ENCODE measurements around the gene IYD.

DNA sequence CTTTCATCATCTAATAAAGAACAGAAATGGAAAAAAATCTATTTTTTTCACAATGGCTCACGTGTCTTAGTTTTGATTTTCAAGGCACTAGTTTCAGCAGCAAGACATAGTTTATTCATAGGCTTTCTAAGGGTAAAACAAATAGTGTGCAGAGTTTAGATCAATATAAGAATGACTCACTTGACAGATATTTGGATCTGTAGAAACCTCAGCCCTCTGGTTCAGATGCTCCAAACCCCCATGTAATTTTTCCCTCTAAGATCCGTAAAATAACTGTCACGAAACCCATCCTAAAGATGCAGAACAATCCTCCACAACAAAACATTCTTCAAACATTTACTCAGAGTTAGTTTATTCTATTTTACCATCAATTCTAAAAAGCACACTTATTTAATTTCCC, 43.4 kb downstream of the IYD start:
- TF ChIP-seq ZNF585B (tag by site-specific recombination; IDR thresholded peaks at IDR 0.05) (no peak), KLF1 (tag by site-specific recombination; IDR thresholded peaks at IDR 0.05) (no peak), ZBTB21 (tag by site-specific recombination; IDR thresholded peaks at IDR 0.05) (no peak), ZNF274 (IDR thresholded peaks at IDR 0.05; ENCODE audit: low read length) (no peak), ZNF274 (tag by site-specific recombination; IDR thresholded peaks at IDR 0.05; ENCODE audit: borderline replicate concordance) (no peak), YY1 (tag by site-specific recombination; IDR thresholded peaks at IDR 0.05) (no peak), PRDM1 (tag by site-specific recombination; IDR thresholded peaks at IDR 0.05) (no peak), ZNF24 (tag by site-specific recombination; IDR thresholded peaks at IDR 0.05) (no peak)
- TF ChIP-seq, protein P1, sequence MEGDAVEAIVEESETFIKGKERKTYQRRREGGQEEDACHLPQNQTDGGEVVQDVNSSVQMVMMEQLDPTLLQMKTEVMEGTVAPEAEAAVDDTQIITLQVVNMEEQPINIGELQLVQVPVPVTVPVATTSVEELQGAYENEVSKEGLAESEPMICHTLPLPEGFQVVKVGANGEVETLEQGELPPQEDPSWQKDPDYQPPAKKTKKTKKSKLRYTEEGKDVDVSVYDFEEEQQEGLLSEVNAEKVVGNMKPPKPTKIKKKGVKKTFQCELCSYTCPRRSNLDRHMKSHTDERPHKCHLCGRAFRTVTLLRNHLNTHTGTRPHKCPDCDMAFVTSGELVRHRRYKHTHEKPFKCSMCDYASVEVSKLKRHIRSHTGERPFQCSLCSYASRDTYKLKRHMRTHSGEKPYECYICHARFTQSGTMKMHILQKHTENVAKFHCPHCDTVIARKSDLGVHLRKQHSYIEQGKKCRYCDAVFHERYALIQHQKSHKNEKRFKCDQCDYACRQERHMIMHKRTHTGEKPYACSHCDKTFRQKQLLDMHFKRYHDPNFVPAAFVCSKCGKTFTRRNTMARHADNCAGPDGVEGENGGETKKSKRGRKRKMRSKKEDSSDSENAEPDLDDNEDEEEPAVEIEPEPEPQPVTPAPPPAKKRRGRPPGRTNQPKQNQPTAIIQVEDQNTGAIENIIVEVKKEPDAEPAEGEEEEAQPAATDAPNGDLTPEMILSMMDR (tag by site-specific recombination; IDR thresholded peaks at IDR 0.05) = no peak
- TF ChIP-seq, protein P2, sequence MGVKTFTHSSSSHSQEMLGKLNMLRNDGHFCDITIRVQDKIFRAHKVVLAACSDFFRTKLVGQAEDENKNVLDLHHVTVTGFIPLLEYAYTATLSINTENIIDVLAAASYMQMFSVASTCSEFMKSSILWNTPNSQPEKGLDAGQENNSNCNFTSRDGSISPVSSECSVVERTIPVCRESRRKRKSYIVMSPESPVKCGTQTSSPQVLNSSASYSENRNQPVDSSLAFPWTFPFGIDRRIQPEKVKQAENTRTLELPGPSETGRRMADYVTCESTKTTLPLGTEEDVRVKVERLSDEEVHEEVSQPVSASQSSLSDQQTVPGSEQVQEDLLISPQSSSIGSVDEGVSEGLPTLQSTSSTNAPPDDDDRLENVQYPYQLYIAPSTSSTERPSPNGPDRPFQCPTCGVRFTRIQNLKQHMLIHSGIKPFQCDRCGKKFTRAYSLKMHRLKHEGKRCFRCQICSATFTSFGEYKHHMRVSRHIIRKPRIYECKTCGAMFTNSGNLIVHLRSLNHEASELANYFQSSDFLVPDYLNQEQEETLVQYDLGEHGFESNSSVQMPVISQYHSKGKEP (tag by site-specific recombination; IDR thresholded peaks at IDR 0.05) = no peak
- TF ChIP-seq, protein P3, sequence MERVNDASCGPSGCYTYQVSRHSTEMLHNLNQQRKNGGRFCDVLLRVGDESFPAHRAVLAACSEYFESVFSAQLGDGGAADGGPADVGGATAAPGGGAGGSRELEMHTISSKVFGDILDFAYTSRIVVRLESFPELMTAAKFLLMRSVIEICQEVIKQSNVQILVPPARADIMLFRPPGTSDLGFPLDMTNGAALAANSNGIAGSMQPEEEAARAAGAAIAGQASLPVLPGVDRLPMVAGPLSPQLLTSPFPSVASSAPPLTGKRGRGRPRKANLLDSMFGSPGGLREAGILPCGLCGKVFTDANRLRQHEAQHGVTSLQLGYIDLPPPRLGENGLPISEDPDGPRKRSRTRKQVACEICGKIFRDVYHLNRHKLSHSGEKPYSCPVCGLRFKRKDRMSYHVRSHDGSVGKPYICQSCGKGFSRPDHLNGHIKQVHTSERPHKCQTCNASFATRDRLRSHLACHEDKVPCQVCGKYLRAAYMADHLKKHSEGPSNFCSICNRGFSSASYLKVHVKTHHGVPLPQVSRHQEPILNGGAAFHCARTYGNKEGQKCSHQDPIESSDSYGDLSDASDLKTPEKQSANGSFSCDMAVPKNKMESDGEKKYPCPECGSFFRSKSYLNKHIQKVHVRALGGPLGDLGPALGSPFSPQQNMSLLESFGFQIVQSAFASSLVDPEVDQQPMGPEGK (tag by site-specific recombination; IDR thresholded peaks at IDR 0.05) = no peak

Data from HEK293 (cell line).